Adrenal gland (tissue), 12 donors: Measurements from ENCODE around the gene ARPC5L. TPM values are rescaled to one million over a fixed set of nuclear protein-coding genes. Genes with fewer than 3 reads are reported as not detected.

Experiments
- DNase-seq, 7 donors: peaks; one replicate each; pipeline ENCODE4 v3.0.0-alpha.2; 2019 to 2020
- H3K27ac ChIP-seq, 5 donors: fragments of 200-600 bp; sonication (generic) in 4 of 5; 1 replicate in 3 of 5; 2 replicates in 2 of 5; pipeline versions ENCODE4 v1.5.1 to v1.8.0; 2016 to 2020; ENCODE audit warnings: mild to moderate bottlenecking in 1 of 5
- H3K27me3 ChIP-seq: fragments of 200-600 bp; 2 replicates; pipeline ENCODE4 v1.8.0; 2021
- H3K36me3 ChIP-seq, 2 donors: fragments of 200-600 bp; replicated peaks in 1 of 2; 1 replicate in 1 of 2; 2 replicates in 1 of 2; pipeline versions ENCODE4 v1.5.1 to v1.8.0; 2018 to 2022
- H3K4me1 ChIP-seq, 2 donors: fragments of 200-600 bp; replicated peaks in 1 of 2; 1 replicate in 1 of 2; 2 replicates in 1 of 2; pipeline versions ENCODE4 v1.5.1 to v1.8.0; 2018 to 2021
- H3K4me3 ChIP-seq, 4 donors: fragments of 200-600 bp; sonication (generic) in 3 of 4; one replicate each; pipeline ENCODE4 v1.5.1; 2016 to 2018
- H3K9me3 ChIP-seq, 3 donors: fragments of 200-600 bp; sonication (generic) in 1 of 3; replicated peaks in 1 of 3; 1 replicate in 2 of 3; 2 replicates in 1 of 3; pipeline versions ENCODE4 v1.5.1 to v1.8.0; 2016 to 2021
- POLR2A ChIP-seq, 2 donors: fragments of 450-650 bp; IDR thresholded peaks; one replicate each; pipeline ENCODE4 v1.6.1; 2017; ENCODE audit warnings: antibody characterized with exemption in 2 of 2, mild to moderate bottlenecking in 2 of 2, moderate library complexity in 1 of 2
- WGBS, 4 donors: extraction: QIAGEN DNeasy Blood & Tissue Kit in 2 of 4; methylation state at CpG; one replicate each; pipeline versions ENCODE4 v1.1.5 to v1.1.7; 2013 to 2017; 5-methylcytosine and 5-hydroxymethylcytosine counted together
- intact Hi-C, 2 donors: fragments of 100-400 bp; cut with DNase I; formaldehyde crosslinking; loops; one replicate each; pipeline versions ENCODE4 v1.14.1 to v1.15.0; 2022 to 2023
- polyA plus RNA-seq, 3 donors: library from polyadenylated mRNA; stranded (reverse); fragments of 200-250 nt in 2 of 3; fragments of 350-450 nt in 1 of 3; fragmentation: Illumina TruSeq in 1 of 3; extraction: RNeasy Lipid Tissue Mini Kit (QIAGEN cat#74804) in 1 of 3; gene quantifications; one replicate each; pipeline ENCODE4 v1.2.3, GENCODE V29; 2013 to 2014
- total RNA-seq, 9 donors: library from RNA; depleted of rRNA in 4 of 9; stranded (reverse); fragments of >200 nt in 4 of 9; fragments of 120-200 nt in 1 of 9; fragmentation: NEBNext Ultra II Directional in 1 of 9; extraction: Animal tissue kit (Norgen Biotek cat#: 25700) in 1 of 9; gene quantifications; one replicate each; pipeline versions ENCODE4 v1.1.0 to v1.2.4, GENCODE V29; 2013 to 2023
- TF ChIP-seq, protein P1 (sequence below), 6 experiments: fragments of 450-650 bp in 4 of 6; fragments of 200-600 bp in 2 of 6; sonication (generic) in 1 of 6; IDR thresholded peaks; 1 replicate in 5 of 6; 2 replicates in 1 of 6; pipeline versions ENCODE4 v1.5.1 to v1.8.0; 2016 to 2021; ENCODE audit warnings: antibody characterized with exemption in 6 of 6, mild to moderate bottlenecking in 2 of 6, moderate library complexity in 1 of 6
- donor health status: healthy with polysubstance abuse.
- donor health status: Bipolar disorder and iron deficiency.
- donor health status: DM: yes; HTN: yes; CAD: no.
- donor health status: DM: no; HTN: no; CAD: no.
- donor health status: DM: no; HTN: no; CAD: no.
- donor health status: DM: yes; HTN: yes; CAD: no.

ARPC5L gene
- total and polyA plus RNA-seq, 12 donors, result 20.7 to 97.6 (median 38.3) TPM

DNA sequence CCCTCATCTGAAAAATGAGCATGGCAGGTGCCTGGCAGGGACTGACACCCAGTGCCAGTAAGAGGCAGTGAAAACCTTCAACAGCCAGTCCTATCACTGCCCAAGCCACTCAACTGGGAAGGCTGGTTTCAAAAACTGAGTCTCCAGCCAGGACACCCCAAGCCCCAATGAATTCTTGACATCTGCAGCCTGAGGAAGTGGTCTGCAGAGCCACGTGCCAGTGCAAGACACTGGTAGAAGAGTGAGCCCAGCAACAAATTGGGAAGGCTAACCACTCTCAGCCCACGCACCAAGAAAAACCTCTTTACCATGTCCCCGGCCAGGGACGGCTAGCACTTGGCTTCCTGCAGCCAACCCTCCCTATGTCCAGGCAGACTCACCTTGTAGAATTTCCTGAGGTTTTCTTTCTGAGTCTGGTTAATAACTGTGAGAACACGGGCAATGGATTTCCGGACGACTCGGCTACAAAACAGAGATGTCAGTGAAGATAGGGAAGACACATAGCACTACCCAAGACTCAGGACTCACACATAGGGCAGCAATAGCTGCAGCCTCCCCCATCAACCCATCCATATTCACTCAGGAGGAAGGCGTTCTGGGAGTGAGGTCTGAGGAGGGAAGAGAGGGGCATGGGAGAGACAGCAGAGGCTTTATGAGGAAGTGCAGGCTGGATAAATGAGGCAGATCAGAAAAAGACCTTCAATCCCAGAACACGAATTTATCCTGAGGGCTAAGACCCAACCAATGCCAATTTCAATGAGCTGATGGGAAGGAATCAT is 1.9 kb upstream of the ARPC5L start:
- TF ChIP-seq, protein P1, sequence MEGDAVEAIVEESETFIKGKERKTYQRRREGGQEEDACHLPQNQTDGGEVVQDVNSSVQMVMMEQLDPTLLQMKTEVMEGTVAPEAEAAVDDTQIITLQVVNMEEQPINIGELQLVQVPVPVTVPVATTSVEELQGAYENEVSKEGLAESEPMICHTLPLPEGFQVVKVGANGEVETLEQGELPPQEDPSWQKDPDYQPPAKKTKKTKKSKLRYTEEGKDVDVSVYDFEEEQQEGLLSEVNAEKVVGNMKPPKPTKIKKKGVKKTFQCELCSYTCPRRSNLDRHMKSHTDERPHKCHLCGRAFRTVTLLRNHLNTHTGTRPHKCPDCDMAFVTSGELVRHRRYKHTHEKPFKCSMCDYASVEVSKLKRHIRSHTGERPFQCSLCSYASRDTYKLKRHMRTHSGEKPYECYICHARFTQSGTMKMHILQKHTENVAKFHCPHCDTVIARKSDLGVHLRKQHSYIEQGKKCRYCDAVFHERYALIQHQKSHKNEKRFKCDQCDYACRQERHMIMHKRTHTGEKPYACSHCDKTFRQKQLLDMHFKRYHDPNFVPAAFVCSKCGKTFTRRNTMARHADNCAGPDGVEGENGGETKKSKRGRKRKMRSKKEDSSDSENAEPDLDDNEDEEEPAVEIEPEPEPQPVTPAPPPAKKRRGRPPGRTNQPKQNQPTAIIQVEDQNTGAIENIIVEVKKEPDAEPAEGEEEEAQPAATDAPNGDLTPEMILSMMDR (IDR thresholded peaks at IDR 0.05), result no peak
- TF ChIP-seq POLR2A (IDR thresholded peaks at IDR 0.05), result no peak
- H3K27ac ChIP-seq, result no peak overlapping the region
- 36 to 51% (median 43%) methylated on average over 10 of the region's 10 CpGs for WGBS, 4 donors
- H3K4me3 ChIP-seq, result peak overlapping the region in 1 of 4 donors; percentile 94
- no peak for DNase-seq
- intact Hi-C loops, result loop anchor here (10.0 kb wide), 2 partner anchors 285 to 515 kb away; partner anchors contain the start of gene SCAI (in 1 of the 2)
- no peaks in the 10 kb centered on the region for H3K9me3 ChIP-seq
- H3K4me1 ChIP-seq, result peaks cover 15 to 36% of the 10 kb centered on the region in 2 donors
- H3K27me3 ChIP-seq, result no peaks in the 10 kb centered on the region
- peaks cover 0 to 38% of the 10 kb centered on the region in 2 donors for H3K36me3 ChIP-seq

DNA sequence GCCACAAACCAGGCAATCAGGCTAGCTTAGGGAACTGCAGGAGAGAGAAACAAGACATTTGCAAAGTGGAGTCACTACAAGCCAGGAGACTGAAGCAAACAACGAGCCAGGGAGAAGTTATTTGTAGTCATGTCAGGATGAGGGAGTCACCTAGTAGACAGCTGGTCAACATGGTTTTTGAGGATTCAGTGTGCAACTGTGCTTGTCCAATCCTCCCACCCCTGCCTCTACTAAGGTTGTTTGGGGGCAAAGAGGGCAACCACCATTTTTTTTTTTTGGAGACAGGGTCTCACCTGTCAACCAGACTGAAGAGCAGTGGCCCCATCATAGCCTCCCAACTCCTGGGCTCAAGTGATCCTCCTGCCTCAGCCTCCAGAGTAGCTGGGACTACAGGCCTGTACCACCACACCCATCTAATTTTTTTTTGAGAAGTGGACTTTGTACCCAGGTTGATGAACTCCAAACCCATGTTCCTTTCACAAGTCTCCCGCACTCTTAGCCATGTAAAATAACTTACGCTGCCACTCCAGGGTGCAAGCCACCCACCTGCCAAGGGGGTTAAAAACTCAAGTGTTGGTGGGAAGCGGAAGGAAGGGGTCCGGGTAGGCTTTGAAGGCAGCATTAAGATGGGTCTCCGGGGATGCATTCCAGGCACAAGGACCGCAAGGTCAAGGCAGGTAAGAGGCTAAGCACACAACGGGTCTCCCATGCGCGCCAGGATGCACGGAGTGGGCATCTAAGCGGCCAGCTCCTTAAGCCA is 1.2 kb upstream of the ARPC5L start:
- TF ChIP-seq POLR2A (IDR thresholded peaks at IDR 0.05), result no peak
- TF ChIP-seq, protein P1 (IDR thresholded peaks at IDR 0.05), result no peak
- Histone ChIP-seq H3K27me3 (no peaks in the 10 kb centered on the region), H3K36me3 (peaks cover 0 to 38% of the 10 kb centered on the region in 2 donors), H3K4me1 (peaks cover 15 to 36% of the 10 kb centered on the region in 2 donors), H3K4me3 (peak overlapping the region in 3 of 4 donors; percentile 37 to 94 (median 81)), H3K27ac (peak overlapping the region in 3 of 5 donors; percentile 92 to 93 (median 93)), H3K9me3 (no peaks in the 10 kb centered on the region)
- intact Hi-C loops, result loop anchor here in 1 of 2 donors (10.0 kb wide), 1 partner anchor 284 kb away; the partner anchor contains the start of gene SCAI
- 12 to 24% (median 13%) methylated on average over 9 to 12 of the region's 12 CpGs for WGBS, 4 donors
- no peak for DNase-seq

DNA sequence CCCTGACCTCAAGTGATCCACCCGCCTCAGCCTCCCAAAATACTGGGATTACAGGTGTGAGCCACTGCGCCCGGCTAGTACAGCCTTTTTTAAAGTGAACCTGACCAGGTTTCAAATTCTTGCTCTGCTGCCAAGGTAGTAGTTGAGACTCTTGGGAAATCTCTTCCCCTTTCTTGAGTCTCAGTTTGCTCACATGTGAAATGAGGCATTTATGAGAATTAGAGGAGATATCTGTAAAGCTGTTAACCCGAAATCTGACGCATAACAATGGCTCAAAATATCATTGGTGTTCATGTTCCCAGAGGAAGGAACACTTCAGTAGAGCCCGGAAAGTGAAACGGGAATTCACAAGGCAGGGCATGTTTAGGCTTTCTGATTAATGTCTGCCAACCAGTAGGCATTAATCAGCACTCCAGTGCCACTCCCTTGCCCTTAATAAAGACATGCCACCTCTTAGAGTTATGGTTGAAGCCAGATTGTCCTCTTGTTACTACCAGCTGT is 1.5 kb downstream of the ARPC5L start:
- intact Hi-C loops, result loop anchor here in 1 of 2 donors (10.0 kb wide), 1 partner anchor 281 kb away; the partner anchor contains the start of gene SCAI
- H3K27ac ChIP-seq, result peak overlapping the region in 2 of 5 donors; percentile 27 to 55

More for the DNA sequence above, 1.5 kb downstream of the ARPC5L start:
- H3K4me3 ChIP-seq, result no peak overlapping the region
- DNase-seq, result no peak
- H3K9me3 ChIP-seq, result no peaks in the 10 kb centered on the region
- 47 to 67% (median 64%) methylated on average over 7 of the region's 7 CpGs for whole genome bisulfite sequencing, 4 donors
- H3K4me1 ChIP-seq, result peaks cover 22 to 44% of the 10 kb centered on the region in 2 donors
- no peak for TF ChIP-seq POLR2A (IDR thresholded peaks at IDR 0.05)
- TF ChIP-seq, protein P1 (IDR thresholded peaks at IDR 0.05), result no peak
- H3K27me3 ChIP-seq, result no peaks in the 10 kb centered on the region
- peaks cover 0 to 22% of the 10 kb centered on the region in 2 donors for H3K36me3 ChIP-seq
